HL-60/S4 treated with phorbol 12-myristate 13-acetate at 8.2 ng/mL for 4 days and 3 days (cell line): Measurements from ENCODE around the gene GMPPA.

ENCODE experiments used
- in situ Hi-C: fragments of 300-500 bp; cut with MboI; formaldehyde crosslinking; loops from 2 replicates; pipeline ENCODE4 v1.15.0; 2022; ENCODE audit warnings: low sequenced_read_pairs

Gene GMPPA

DNA sequence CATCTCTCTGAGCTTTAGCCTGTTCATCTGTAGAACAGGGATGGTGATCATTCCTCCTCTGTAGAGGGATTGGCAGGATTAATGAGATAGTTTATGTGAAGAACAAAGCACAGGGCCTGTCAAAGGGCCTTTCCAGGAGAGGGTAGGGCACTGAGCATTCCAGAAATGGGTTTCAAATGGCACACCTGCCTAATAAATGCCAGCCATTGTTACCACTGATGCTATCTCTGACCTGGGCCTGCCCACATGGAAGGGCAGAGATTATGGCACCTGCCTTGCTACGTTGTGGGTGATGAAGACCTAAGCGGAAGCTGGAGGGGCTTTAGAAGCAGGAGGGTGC, 31.0 kb upstream of the GMPPA start:
- in situ Hi-C loops = no loop called here

DNA sequence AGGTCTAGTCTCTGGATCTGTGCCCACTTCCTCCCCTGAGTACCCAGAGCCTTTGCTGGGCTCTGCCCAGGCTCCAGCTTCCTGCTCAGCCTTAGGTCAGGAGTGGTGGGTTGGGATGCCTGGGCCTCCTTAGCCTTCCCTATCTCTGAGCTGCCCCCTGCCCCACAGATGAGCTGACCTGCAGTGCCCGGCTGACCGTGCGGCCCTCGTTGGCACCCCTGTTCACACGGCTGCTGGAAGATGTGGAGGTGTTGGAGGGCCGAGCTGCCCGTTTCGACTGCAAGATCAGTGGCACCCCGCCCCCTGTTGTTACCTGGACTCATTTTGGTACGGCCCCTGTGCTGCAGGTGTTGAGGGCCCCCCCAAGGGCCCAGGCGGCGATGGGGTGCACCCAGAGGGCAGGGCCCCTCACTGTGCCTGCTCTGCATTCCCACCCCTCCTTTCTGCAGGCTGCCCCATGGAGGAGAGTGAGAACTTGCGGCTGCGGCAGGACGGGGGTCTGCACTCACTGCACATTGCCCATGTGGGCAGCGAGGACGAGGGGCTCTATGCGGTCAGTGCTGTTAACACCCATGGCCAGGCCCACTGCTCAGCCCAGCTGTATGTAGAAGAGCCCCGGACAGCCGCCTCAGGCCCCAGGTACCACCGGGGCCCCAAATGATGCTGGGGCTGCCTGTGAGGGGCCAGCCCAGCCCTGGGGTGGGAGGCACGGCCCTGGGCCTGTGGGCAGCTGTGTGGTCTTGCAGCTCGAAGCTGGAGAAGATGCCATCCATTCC, 30.1 kb upstream of the GMPPA start:
- in situ Hi-C loops = no loop called here

DNA sequence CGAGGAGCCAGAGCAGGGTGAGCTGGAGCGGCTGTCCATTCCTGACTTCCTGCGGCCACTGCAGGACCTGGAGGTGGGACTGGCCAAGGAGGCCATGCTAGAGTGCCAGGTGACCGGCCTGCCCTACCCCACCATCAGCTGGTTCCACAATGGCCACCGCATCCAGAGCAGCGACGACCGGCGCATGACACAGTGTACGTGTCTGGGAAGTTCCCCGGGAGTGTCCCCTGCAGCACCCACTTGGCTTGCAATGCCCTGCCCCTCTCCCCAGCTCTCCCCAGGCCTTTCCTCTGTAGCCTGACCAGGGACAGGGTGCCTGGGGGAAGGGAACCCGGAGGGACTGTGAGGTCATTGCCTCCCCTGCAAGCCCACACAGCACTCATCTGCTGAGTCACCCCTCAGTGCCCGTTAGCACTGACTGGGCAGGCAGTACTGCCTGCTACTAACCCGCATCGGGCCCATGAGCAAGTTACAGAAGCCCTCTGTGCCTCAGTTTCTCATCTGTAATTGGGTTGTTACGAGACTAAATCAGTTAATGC, 29.4 kb upstream of the GMPPA start:
- in situ Hi-C loops = no loop called here

DNA sequence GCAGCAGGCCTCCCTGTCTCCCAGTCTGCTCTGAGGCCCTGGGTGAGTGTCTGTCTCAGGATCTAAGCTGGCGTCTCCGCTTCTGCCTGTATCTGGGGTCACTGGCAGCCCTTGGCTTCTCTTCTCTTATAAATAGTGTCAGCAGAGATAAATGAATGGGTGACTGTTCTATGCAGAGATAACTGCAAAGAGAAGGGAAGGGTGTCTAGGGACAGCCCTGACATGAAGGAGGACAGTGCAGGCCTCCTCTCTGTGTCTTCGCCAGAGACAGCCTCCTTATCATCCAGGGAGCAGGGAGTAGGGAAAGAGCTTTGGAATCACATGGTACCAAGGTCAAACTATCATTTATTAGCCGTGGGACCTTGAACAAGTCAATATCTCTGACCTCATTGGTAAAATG, 28.3 kb upstream of the GMPPA start:
- in situ Hi-C loops = no loop called here

DNA sequence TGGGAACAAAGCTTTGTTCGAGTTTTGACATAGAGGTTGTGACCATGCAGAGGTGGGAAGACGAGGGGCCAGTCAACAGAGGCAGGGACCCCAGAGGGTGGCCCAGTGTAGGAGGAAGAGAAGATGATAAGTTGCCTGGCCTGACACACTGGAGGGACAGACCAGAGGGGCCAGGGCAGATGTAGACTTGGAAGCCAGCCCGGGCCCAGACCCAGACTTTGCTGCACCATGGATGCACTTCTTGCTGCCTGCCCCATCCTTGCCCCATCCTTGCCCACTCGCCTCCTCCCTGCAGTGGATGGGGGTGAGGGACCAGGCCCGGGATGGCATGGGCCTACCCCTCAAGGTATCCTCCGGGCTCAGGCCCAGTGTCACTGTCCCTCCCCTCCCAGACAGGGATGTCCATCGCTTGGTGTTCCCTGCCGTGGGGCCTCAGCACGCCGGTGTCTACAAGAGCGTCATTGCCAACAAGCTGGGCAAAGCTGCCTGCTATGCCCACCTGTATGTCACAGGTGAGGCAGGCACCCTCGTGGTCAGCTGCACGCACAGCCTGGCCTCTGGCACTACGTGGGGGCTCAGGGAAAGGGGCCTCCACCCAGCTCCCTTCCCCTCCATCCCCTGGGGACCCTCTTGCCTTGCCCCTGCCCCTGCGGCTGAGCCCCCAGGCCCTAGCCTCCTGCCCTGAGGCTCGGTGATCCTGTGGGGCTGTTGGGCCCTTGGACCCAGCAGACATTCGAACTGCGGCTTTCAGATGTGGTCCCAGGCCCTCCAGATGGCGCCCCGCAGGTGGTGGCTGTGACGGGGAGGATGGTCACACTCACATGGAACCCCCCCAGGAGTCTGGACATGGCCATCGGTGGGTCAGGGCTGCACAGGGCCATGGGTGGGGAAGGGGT, 27.0 kb upstream of the GMPPA start:
- in situ Hi-C loops = no loop called here

DNA sequence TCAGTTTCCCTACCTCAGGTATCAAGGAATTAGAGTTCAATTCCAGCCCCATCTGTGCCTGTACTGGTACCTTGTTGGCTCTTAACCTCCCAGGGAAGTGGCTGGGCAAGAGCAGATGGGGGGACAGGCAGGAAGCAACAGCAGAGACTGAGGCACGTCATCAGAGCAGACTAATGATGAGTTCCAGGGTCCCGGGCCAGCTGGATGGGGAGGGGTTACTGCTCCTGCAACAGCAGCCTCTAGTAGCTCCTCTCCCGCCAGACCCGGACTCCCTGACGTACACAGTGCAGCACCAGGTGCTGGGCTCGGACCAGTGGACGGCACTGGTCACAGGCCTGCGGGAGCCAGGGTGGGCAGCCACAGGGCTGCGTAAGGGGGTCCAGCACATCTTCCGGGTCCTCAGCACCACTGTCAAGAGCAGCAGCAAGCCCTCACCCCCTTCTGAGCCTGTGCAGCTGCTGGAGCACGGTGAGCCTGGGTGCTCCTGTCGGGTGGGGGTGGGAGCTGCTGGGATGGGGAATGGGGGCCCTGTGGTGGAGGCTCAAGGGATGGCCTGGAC, 26.0 kb upstream of the GMPPA start:
- in situ Hi-C loops = no loop called here

DNA sequence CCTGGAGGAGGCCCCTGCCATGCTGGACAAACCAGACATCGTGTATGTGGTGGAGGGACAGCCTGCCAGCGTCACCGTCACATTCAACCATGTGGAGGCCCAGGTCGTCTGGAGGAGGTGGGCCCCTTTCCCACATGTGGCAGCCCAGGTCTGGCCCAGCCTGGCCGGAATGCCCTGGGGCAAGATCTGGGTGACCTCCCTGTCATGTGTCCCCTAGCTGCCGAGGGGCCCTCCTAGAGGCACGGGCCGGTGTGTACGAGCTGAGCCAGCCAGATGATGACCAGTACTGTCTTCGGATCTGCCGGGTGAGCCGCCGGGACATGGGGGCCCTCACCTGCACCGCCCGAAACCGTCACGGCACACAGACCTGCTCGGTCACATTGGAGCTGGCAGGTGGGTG, 25.2 kb upstream of the GMPPA start:
- in situ Hi-C loops = no loop called here

DNA sequence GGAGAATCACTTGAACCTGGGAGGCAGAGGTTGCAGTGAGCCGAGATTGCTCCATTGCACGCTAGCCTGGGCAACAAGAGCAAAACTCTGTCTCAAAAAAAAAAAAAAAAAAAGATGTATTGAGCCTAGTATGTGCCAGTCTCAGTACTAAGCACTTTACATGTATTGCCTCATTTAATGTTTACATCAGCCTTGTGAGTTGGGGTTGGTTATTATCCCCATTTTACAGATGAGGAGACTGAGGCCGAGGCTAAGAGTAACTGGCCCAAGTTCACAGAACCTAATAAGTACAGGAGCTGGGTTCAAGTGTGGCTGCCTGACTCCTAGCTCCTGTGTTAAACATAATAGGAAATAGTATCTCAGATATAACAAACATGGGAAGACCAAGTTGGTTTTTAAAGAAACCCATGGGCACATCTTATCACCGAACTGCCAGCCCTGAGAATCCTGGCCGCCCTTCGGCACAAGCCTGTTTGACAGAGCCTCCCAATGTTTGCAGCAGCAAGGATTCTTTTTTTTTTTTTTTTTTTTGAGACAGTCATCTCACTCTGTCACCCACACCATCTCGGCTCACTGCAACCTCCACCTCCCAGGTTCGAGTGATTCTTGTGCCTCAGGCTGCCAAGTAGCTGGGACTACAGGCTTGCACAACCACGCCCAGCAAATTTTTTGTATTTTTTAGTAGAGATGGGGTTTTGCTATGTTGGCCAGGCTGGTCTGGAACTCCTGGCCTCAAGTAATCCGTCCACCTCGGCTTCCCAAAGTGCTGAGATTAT, 24.2 kb upstream of the GMPPA start:
- in situ Hi-C loops = no loop called here

DNA sequence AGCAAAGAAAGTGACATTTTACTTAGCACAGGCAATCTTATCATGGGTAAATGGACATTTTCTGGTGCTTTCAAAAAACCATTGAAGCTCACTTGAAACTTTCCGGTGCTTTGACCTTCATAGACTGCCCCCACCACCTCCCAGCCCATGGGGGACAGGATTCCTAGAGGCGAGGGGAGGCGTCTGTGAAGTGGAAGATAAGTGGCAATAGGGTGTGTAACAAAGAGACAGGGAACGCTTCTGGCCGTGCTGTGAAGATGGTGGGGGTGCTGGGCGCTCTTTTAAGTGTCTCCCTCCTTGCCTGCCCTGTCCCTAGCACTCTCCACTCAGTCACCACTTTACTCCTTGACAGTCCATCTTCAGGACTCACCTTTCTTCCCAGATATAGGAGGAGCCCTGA, 23.4 kb upstream of the GMPPA start:
- in situ Hi-C loops = no loop called here

DNA sequence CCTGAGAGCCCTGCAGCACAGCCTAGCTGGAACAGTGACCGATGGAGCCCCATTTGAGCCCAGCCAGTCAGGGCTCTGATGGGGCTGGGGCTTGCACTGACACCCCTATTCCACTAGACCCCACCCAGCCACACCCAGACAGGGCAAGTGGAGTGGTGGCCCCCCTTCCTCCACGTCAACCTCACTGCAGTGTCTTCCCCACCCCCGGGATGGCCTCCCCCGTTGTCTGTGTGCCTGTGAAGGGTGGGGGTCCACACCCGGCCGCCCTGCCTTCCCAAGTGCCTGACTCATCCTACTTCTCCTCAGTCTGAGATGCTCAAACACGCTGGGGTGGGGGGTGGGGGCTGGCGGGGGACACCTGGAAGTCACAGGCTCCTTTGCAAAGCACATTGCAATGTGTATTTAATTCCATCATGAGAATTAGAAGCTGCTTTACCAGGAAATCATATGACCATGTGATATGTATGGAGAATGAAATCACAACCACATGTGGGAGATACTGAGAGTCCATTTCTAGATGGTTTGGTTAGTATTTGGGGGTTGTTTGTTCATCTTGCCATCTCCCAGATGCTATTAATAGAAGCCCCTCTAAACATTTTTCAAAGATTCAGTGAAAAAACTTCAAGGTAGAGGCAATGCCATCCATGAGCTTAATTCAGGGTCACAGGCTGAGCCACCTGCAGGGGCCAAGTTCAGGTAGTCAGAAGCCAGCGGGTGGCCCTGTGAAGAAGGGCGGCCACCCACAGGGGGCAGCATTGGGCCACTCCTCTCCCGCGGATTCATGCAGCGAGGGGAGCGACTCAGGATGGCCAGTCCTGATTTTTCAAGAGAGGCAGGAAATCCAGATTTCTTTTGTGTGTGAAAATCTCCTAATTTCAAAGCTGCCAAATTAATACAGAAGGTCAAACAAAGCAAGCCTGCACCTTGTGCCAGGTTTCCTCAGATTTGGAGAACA, 22.7 kb upstream of the GMPPA start:
- in situ Hi-C loops = no loop called here

DNA sequence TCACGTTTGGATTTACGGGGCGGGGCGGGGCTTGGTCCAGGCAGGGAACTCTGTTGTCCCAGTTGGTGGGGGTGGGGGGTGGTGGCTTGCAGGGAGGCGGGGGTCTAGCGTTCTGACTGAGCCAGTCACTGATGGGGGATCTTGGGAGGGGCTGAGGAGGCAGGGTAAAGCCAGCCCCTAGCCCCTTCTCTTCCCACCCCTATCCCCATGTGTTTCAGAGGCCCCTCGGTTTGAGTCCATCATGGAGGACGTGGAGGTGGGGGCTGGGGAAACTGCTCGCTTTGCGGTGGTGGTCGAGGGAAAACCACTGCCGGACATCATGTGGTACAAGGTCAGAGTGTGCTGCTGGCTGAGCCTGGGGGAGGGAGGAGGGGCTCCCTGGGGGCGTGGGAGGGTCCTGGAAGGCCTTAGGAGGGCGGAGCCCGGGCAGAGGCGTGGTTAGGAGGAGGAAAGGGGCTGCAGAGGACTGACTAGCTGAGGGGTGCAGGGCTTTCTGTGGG, 22.0 kb upstream of the GMPPA start:
- in situ Hi-C loops = no loop called here

DNA sequence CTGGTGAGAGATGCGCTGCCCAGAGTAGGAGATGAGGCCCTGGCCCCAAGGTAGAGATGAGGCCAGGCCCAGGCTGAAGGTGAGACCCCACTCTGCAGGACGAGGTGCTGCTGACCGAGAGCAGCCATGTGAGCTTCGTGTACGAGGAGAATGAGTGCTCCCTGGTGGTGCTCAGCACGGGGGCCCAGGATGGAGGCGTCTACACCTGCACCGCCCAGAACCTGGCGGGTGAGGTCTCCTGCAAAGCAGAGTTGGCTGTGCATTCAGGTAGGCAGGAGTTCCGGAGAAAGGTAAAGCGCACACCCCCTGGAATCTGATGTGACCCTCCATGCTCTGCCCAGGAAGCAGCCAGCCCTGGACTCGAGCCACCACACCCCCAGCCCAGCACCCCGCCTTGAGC, 21.5 kb upstream of the GMPPA start:
- in situ Hi-C loops = no loop called here

DNA sequence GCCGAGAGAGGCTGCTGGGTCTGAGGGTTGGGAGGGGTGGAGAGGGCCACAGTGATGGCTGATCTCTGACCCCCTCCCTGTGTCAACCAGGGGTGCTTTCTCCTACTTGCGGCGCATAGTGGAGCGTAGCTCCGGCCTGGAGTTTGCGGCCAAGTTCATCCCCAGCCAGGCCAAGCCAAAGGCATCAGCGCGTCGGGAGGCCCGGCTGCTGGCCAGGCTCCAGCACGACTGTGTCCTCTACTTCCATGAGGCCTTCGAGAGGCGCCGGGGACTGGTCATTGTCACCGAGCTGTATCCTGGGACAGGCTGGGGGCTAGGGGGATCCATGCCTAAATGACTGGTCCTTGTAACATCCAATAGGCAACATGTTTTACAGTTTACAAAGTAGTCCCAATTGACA, 20.9 kb upstream of the GMPPA start:
- in situ Hi-C loops = no loop called here

DNA sequence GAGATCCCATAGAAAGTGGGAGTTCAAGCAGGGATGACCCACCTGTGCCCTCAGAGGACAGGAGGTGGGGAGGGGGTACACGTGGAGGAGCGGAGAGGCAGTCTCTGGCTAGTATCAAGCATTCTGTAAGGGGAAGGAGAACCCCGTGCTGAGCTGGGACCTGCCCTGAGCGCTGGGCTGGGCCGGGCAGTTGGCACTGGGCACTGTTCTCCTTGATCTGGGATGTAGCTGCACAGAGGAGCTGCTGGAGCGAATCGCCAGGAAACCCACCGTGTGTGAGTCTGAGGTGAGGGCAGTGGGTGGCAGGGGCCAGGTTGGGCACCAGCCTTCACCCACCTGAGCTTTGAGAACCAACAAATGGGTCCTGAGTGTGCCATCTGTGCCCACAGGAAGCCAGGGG, 19.8 kb upstream of the GMPPA start:
- in situ Hi-C loops = no loop called here

DNA sequence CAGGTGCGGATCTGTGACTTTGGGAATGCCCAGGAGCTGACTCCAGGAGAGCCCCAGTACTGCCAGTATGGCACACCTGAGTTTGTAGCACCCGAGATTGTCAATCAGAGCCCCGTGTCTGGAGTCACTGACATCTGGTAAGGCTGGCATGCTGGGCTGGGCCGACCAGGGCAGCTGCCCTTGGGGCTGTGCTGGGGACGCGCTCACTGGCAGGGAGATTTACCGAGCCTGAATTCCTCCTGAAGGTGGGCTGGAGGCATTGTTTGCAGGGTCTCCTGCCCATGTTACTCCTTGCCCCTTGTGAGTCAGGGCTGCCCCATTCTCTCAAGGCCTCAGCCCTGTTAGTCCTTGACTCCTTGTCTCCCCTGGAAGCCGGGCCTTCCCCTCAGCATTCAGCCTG, 18.7 kb upstream of the GMPPA start:
- in situ Hi-C loops = no loop called here

DNA sequence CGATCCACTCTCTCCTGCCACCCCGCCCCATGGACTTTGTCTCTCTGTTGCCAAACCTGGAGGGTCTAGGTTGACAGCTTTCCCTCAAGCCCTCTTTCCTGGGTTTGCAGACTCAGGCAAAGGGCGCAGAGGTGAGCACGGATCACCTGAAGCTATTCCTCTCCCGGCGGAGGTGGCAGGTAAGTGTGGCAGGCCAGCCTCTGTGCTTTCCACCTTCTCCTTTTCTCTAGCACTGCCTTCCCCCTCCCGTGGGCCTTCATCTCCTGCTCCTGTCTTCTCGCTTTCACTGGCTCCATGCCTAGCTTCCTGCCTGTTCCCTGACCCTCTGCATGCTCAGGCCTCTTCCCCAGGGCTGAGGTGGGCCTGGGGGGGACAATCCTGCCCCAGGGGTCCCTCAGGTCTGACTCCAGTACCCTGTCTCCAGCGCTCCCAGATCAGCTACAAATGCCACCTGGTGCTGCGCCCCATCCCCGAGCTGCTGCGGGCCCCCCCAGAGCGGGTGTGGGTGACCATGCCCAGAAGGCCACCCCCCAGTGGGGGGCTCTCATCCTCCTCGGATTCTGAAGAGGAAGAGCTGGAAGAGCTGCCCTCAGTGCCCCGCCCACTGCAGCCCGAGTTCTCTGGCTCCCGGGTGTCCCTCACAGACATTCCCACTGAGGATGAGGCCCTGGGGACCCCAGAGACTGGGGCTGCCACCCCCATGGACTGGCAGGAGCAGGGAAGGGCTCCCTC, 15.9 kb upstream of the GMPPA start:
- in situ Hi-C loops = no loop called here

DNA sequence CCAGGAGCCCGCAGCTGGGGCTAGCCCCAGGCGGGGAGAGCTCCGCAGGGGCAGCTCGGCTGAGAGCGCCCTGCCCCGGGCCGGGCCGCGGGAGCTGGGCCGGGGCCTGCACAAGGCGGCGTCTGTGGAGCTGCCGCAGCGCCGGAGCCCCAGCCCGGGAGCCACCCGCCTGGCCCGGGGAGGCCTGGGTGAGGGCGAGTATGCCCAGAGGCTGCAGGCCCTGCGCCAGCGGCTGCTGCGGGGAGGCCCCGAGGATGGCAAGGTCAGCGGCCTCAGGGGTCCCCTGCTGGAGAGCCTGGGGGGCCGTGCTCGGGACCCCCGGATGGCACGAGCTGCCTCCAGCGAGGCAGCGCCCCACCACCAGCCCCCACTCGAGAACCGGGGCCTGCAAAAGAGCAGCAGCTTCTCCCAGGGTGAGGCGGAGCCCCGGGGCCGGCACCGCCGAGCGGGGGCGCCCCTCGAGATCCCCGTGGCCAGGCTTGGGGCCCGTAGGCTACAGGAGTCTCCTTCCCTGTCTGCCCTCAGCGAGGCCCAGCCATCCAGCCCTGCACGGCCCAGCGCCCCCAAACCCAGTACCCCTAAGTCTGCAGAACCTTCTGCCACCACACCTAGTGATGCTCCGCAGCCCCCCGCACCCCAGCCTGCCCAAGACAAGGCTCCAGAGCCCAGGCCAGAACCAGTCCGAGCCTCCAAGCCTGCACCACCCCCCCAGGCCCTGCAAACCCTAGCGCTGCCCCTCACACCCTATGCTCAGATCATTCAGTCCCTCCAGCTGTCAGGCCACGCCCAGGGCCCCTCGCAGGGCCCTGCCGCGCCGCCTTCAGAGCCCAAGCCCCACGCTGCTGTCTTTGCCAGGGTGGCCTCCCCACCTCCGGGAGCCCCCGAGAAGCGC, 15.0 kb upstream of the GMPPA start:
- in situ Hi-C loops = no loop called here
